ENCODE data around the gene GPAT3. TPM values are rescaled to one million over a fixed set of nuclear protein-coding genes. Genes with fewer than 3 reads are reported as not detected.

Gene GPAT3
- total RNA-seq, 1 experiment from 2014 or later: 15.1 TPM

- H3K4me1 ChIP-seq (ENCODE audit: control insufficient read depth, insufficient read depth, low read length): no peaks in the 10 kb centered on the region
- in situ Hi-C loops (cut with HindIII; ENCODE audit: low pct_unique_long_range_greater_than_20kb, low sequenced_read_pairs) (no loop called here), intact Hi-C loops (cut with micrococcal nuclease; ENCODE audit: unreplicated experiment) (no loop called here)
- BruUV-seq (replicated peaks): no TSS peak
- ChIA-PET CTCF (no interaction called here), POLR2A (no interaction called here)
- H3K27ac ChIP-seq (ENCODE audit: low read length): no peak overlapping the region
- DNase-seq (ENCODE audit: low read depth, low spot score) (no peak), ATAC-seq (no peak)
- no peaks in the 10 kb centered on the region for H3K9me3 ChIP-seq (ENCODE audit: control insufficient read depth, insufficient read depth, low read depth, low read length)
- TF ChIP-seq REST (IDR thresholded peaks at IDR 0.05; ENCODE audit: insufficient read depth in 1 of 2, low read depth in 2 of 2, low read length in 1 of 2): no peak
- TF ChIP-seq SIN3A (IDR thresholded peaks at IDR 0.05; ENCODE audit: borderline replicate concordance, insufficient read depth, low read depth, low read length): no peak
- no peak for TF ChIP-seq TCF7L2 (IDR thresholded peaks at IDR 0.05; ENCODE audit: low read depth, low read length)
- H3K4me3 ChIP-seq (ENCODE audit: low read depth in 2 of 2, low read length in 2 of 2): no peak overlapping the region
- H3K36me3 ChIP-seq (ENCODE audit: control insufficient read depth, insufficient read depth, low read length): no peaks in the 10 kb centered on the region
- no peaks in the 10 kb centered on the region for H3K27me3 ChIP-seq (ENCODE audit: control insufficient read depth, insufficient read depth, low read length)
Observed at GRCh38 chr4:83604321-83604720, 68.4 kb downstream of the GPAT3 start.

GRCh38 chr4:83605210-83605609, 69.3 kb downstream of the GPAT3 start:
- H3K27me3 ChIP-seq (ENCODE audit: control insufficient read depth, insufficient read depth, low read length): no peaks in the 10 kb centered on the region
- TSS peak; percentile 78 for BruUV-seq (replicated peaks)
- no peak overlapping the region for H3K27ac ChIP-seq (ENCODE audit: low read length)
- TF ChIP-seq TCF7L2 (IDR thresholded peaks at IDR 0.05; ENCODE audit: low read depth, low read length) (no peak), CTCF (IDR thresholded peaks at IDR 0.05) (no peak), REST (IDR thresholded peaks at IDR 0.05; ENCODE audit: insufficient read depth in 1 of 2, low read depth in 2 of 2, low read length in 1 of 2) (no peak), SIN3A (IDR thresholded peaks at IDR 0.05; ENCODE audit: borderline replicate concordance, insufficient read depth, low read depth, low read length) (no peak), POLR2AphosphoS5 (IDR thresholded peaks at IDR 0.05; ENCODE audit: low read depth, low read length) (no peak)
- H3K4me3 ChIP-seq (ENCODE audit: low read depth in 2 of 2, low read length in 2 of 2): no peak overlapping the region
- POLR2A ChIA-PET: no interaction called here
- no peaks in the 10 kb centered on the region for H3K4me1 ChIP-seq (ENCODE audit: control insufficient read depth, insufficient read depth, low read length)
- no peaks in the 10 kb centered on the region for H3K9me3 ChIP-seq (ENCODE audit: control insufficient read depth, insufficient read depth, low read depth, low read length)
- intact Hi-C loops (cut with micrococcal nuclease; ENCODE audit: unreplicated experiment): no loop called here
- DNase-seq (ENCODE audit: low read depth, low spot score) (no peak), ATAC-seq (no peak)
- no peaks in the 10 kb centered on the region for H3K36me3 ChIP-seq (ENCODE audit: control insufficient read depth, insufficient read depth, low read length)
- in situ Hi-C loops (cut with HindIII; ENCODE audit: low pct_unique_long_range_greater_than_20kb, low sequenced_read_pairs): no loop called here
- CTCF ChIA-PET: no interaction called here

All from Panc1 (cell line).